Liver (tissue), 9 donors: ENCODE data around the gene F7. TPM values are rescaled to one million over a fixed set of nuclear protein-coding genes. Genes with fewer than 3 reads are reported as not detected.
"Not testable (repeated sequence)": the region's sequence is repeated elsewhere in the genome, so short reads cannot be mapped to it uniquely, and the experiment has no call there.

Experiments
- DNase-seq: peaks from one replicate; pipeline ENCODE4 v3.0.0-alpha.2; 2017; ENCODE audit warnings: low spot score
- H3K27ac ChIP-seq, 2 donors: one replicate each; pipeline ENCODE4 v1.7.0; 2013; ENCODE audit warnings: inconsistent platforms in 2 of 2, low read length in 2 of 2, control low read depth in 1 of 2, low read depth in 1 of 2, mild to moderate bottlenecking in 1 of 2
- H3K27me3 ChIP-seq, 4 donors: one replicate each; pipeline versions ENCODE4 v1.6.1 to v1.7.0; 2013; ENCODE audit warnings: low read length in 3 of 4, inconsistent platforms in 1 of 4, mild to moderate bottlenecking in 1 of 4, moderate library complexity in 1 of 4; ENCODE audit not compliant: control insufficient read depth in 4 of 4, insufficient read depth in 4 of 4
- H3K36me3 ChIP-seq, 4 donors: one replicate each; pipeline versions ENCODE4 v1.6.1 to v1.7.0; 2013; ENCODE audit warnings: low read length in 3 of 4, mild to moderate bottlenecking in 3 of 4, low read depth in 1 of 4, moderate library complexity in 1 of 4; ENCODE audit not compliant: control insufficient read depth in 4 of 4, insufficient read depth in 3 of 4
- H3K4me1 ChIP-seq, 4 donors: one replicate each; pipeline versions ENCODE4 v1.6.1 to v1.7.0; 2013; ENCODE audit warnings: low read length in 3 of 4, mild to moderate bottlenecking in 3 of 4, moderate library complexity in 1 of 4; ENCODE audit not compliant: control insufficient read depth in 4 of 4, insufficient read depth in 4 of 4
- H3K4me3 ChIP-seq, 3 donors: one replicate each; pipeline versions ENCODE4 v1.6.1 to v1.7.0; 2013; ENCODE audit warnings: low read length in 3 of 3, control low read depth in 1 of 3, low read depth in 1 of 3, mild to moderate bottlenecking in 1 of 3
- H3K9ac ChIP-seq, 2 donors: one replicate each; pipeline ENCODE4 v1.7.0; 2013; ENCODE audit warnings: low read length in 2 of 2, mild to moderate bottlenecking in 2 of 2, moderate library complexity in 2 of 2, control low read depth in 1 of 2, low read depth in 1 of 2
- H3K9me3 ChIP-seq, 4 donors: one replicate each; pipeline versions ENCODE4 v1.6.1 to v1.7.0; 2013; ENCODE audit warnings: low read length in 3 of 4; ENCODE audit not compliant: control insufficient read depth in 4 of 4
- ATF3 ChIP-seq: IDR thresholded peaks from 2 replicates; pipeline ENCODE4 v1.6.1; 2016; ENCODE audit warnings: antibody characterized with exemption
- CTCF ChIP-seq: fragments of 150-350 bp; IDR thresholded peaks from 2 replicates; pipeline ENCODE4 v1.5.1; 2017; ENCODE audit warnings: improper control_type of control experiment, low read depth, low read length; ENCODE audit not compliant: missing input control
- EGR1 ChIP-seq, 2 donors: IDR thresholded peaks; 2 replicates each; pipeline ENCODE4 v1.6.1; 2016 to 2018; ENCODE audit warnings: antibody characterized with exemption in 2 of 2, low read depth in 2 of 2
- FOXA1 ChIP-seq: IDR thresholded peaks from 2 replicates; pipeline ENCODE4 v1.6.1; 2016; ENCODE audit warnings: antibody characterized with exemption
- FOXA2 ChIP-seq: IDR thresholded peaks from 2 replicates; pipeline ENCODE4 v1.6.1; 2016; ENCODE audit warnings: antibody characterized with exemption
- HNF4A ChIP-seq, 2 donors: conservative IDR thresholded peaks; 2 replicates each; pipeline ENCODE4 v1.6.1; 2016; ENCODE audit warnings: antibody characterized with exemption in 2 of 2, mild to moderate bottlenecking in 2 of 2
- HNF4G ChIP-seq: IDR thresholded peaks from 2 replicates; pipeline ENCODE4 v1.6.1; 2016; ENCODE audit warnings: antibody characterized with exemption
- JUND ChIP-seq, 2 donors: IDR thresholded peaks; 2 replicates each; pipeline ENCODE4 v1.6.1; 2016; ENCODE audit warnings: antibody characterized with exemption in 2 of 2
- MAX ChIP-seq: IDR thresholded peaks from 2 replicates; pipeline ENCODE4 v1.6.1; 2016; ENCODE audit warnings: antibody characterized with exemption
- NR2F2 ChIP-seq: IDR thresholded peaks from 2 replicates; pipeline ENCODE4 v1.6.1; 2016; ENCODE audit warnings: antibody characterized with exemption
- RAD21 ChIP-seq, 2 donors: IDR thresholded peaks; 2 replicates each; pipeline ENCODE4 v1.6.1; 2016; ENCODE audit warnings: antibody characterized with exemption in 2 of 2, mild to moderate bottlenecking in 2 of 2
- REST ChIP-seq: IDR thresholded peaks from 2 replicates; pipeline ENCODE4 v1.6.1; 2016; ENCODE audit warnings: antibody characterized with exemption, mild to moderate bottlenecking
- RXRA ChIP-seq, 2 donors: IDR thresholded peaks; 2 replicates each; pipeline ENCODE4 v1.6.1; 2017 to 2018; ENCODE audit warnings: antibody characterized with exemption in 2 of 2, mild to moderate bottlenecking in 1 of 2
- SP1 ChIP-seq: IDR thresholded peaks from 2 replicates; pipeline ENCODE4 v1.6.1; 2018; ENCODE audit warnings: antibody characterized with exemption, mild to moderate bottlenecking
- YY1 ChIP-seq: IDR thresholded peaks from 2 replicates; pipeline ENCODE4 v1.6.1; 2016; ENCODE audit warnings: antibody characterized with exemption, mild to moderate bottlenecking
- ZBTB33 ChIP-seq: IDR thresholded peaks from 2 replicates; pipeline ENCODE4 v1.6.1; 2016; ENCODE audit warnings: antibody characterized with exemption
- WGBS: extraction: QIAGEN DNeasy Blood & Tissue Kit; methylation state at CpG from one replicate; pipeline ENCODE4 v1.1.7; 2013; 5-methylcytosine and 5-hydroxymethylcytosine counted together
- polyA plus RNA-seq, 2 donors: library from polyadenylated mRNA; stranded (reverse) in 1 of 2; unstranded in 1 of 2; fragments of 200-250 nt in 1 of 2; fragments of >200 nt in 1 of 2; fragmentation: Nextera tagmentation in 1 of 2; extraction: Ambion mirVana in 1 of 2; gene quantifications; one replicate each; pipeline versions ENCODE4 v1.2.1 to v1.2.3, GENCODE V29; 2013 to 2015
- total RNA-seq, 2 donors: library from RNA; depleted of rRNA; stranded (reverse); fragments of >200 nt; gene quantifications; one replicate each; pipeline ENCODE4 v1.2.3, GENCODE V29; 2014
- donor health status: healthy.
- donor health status: healthy.
- donor health status: healthy.
- donor health status: healthy.
- donor health status: healthy.

Gene F7
- total and polyA plus RNA-seq, 4 donors, result 46.6 to 92.6 (median 66.2) TPM

GRCh38 chr13:113057084-113057483 is 48.5 kb upstream of the F7 start:
- no peak overlapping the region for H3K27ac ChIP-seq
- H3K4me3 ChIP-seq, result no peak overlapping the region
- TF ChIP-seq ATF3 (no peak), RAD21 (IDR thresholded peaks at IDR 0.05) (no peak), FOXA2 (no peak), REST (no peak), RXRA (IDR thresholded peaks at IDR 0.05) (no peak), HNF4G (no peak), YY1 (no peak), FOXA1 (no peak), MAX (no peak), CTCF (no peak), SP1 (no peak), NR2F2 (no peak), ZBTB33 (no peak), EGR1 (IDR thresholded peaks at IDR 0.05; ENCODE audit: low read depth in 2 of 2) (no peak), JUND (IDR thresholded peaks at IDR 0.05) (no peak), HNF4A (conservative IDR thresholded peaks at IDR 0.05) (no peak)
- WGBS, result 100% methylated on average over 1 of the region's 1 CpG
- H3K27me3 ChIP-seq, result no peaks in the 10 kb centered on the region
- H3K9me3 ChIP-seq, result no peaks in the 10 kb centered on the region
- peaks cover 0 to 14% (median 5%) of the 10 kb centered on the region in 4 donors for H3K36me3 ChIP-seq
- no peak for DNase-seq
- H3K4me1 ChIP-seq, result no peaks in the 10 kb centered on the region
- no peak overlapping the region for H3K9ac ChIP-seq

- not testable (repeated sequence) for H3K27me3 ChIP-seq, H3K4me3 ChIP-seq, H3K27ac ChIP-seq, H3K4me1 ChIP-seq, H3K9me3 ChIP-seq, H3K9ac ChIP-seq, DNase-seq
- WGBS, result 99% methylated on average over 3 of the region's 3 CpGs
- H3K36me3 ChIP-seq, result peaks cover 0 to 12% (median 4%) of the 10 kb centered on the region in 4 donors
These were observed 48.0 kb upstream of the F7 start for GRCh38 chr13:113057559-113057958.
